H1 (cell line): Measurements from ENCODE around the gene RPS6KA2. TPM values are rescaled to one million over a fixed set of nuclear protein-coding genes. Genes with fewer than 3 reads are reported as not detected.

Experiments
- CTCF ChIA-PET: fragments of 300-600 bp; sonication (Branson Sonifier 250); formaldehyde crosslinking; loops from one replicate; lab custom pipeline; 2021; ENCODE audit not compliant: partially characterized antibody; lab: Charles Lee
- POLR2A ChIA-PET: fragments of 300-600 bp; sonication (Branson Sonifier 250); formaldehyde crosslinking; loops from one replicate; lab custom pipeline; 2021; ENCODE audit warnings: inconsistent platforms; ENCODE audit not compliant: partially characterized antibody; lab: Charles Lee
- DNase-seq, 2 experiments: peaks; one replicate each; pipeline versions ENCODE4 v3.0.0 to v3.0.0-alpha.2; 2010 to 2022; ENCODE audit warnings: low spot score in 2 of 2, low read depth in 1 of 2, mixed read lengths in 1 of 2
- FAIRE-seq: peaks from 2 replicates; lab custom pipeline; 2011; peaks lifted over from hg19 to GRCh38; lab: Jason Lieb, UNC
- H2AFZ ChIP-seq: 2 replicates; pipeline ENCODE4 v1.8.1; 2012; ENCODE audit warnings: low read length, inconsistent platforms
- H2AK5ac ChIP-seq: 2 replicates; pipeline ENCODE4 v1.6.1; 2013; ENCODE audit warnings: low read depth, low read length
- H2BK120ac ChIP-seq: replicated peaks from 2 replicates; pipeline ENCODE3; 2013; ENCODE audit warnings: low read depth, low read length, inconsistent platforms
- H2BK12ac ChIP-seq: 2 replicates; pipeline ENCODE4 v1.6.1; 2013; ENCODE audit warnings: low read depth, low read length
- H2BK15ac ChIP-seq: 2 replicates; pipeline ENCODE4 v1.6.1; 2013; ENCODE audit warnings: low read length
- H2BK20ac ChIP-seq: 2 replicates; pipeline ENCODE4 v1.6.1; 2013; ENCODE audit warnings: low read length
- H2BK5ac ChIP-seq: 2 replicates; pipeline ENCODE4 v1.6.1; 2013; ENCODE audit warnings: low read depth, low read length
- H3K14ac ChIP-seq: 2 replicates; pipeline ENCODE4 v1.6.1; 2013; ENCODE audit warnings: inconsistent platforms; ENCODE audit not compliant: insufficient read length
- H3K18ac ChIP-seq: 2 replicates; pipeline ENCODE4 v1.6.1; 2013; ENCODE audit warnings: low read length; ENCODE audit errors: extremely low read depth
- H3K23ac ChIP-seq: 2 replicates; pipeline ENCODE4 v1.6.1; 2013; ENCODE audit warnings: inconsistent platforms; ENCODE audit not compliant: insufficient read length
- H3K23me2 ChIP-seq: 2 replicates; pipeline ENCODE4 v1.6.1; 2013; ENCODE audit warnings: low read depth, low read length
- H3K27ac ChIP-seq: 2 replicates; pipeline ENCODE4 v1.6.1; 2011; ENCODE audit warnings: low read depth, low read length, inconsistent platforms
- H3K27me3 ChIP-seq, 4 experiments: replicated peaks in 1 of 4; 1 replicate in 1 of 4; 2 replicates in 3 of 4; pipeline versions ENCODE4 v1.6.1 to v1.8.1; 2011 to 2013; ENCODE audit warnings: low read length in 3 of 4, mild to moderate bottlenecking in 3 of 4, inconsistent platforms in 2 of 4, mixed read lengths in 2 of 4, moderate library complexity in 1 of 4; ENCODE audit not compliant: control insufficient read depth in 3 of 4, insufficient read depth in 3 of 4; ENCODE audit errors: extremely low read depth in 1 of 4
- H3K36me3 ChIP-seq, 4 experiments: 2 replicates each; pipeline versions ENCODE4 v1.6.1 to v1.8.1; 2011 to 2013; ENCODE audit warnings: mild to moderate bottlenecking in 4 of 4, low read length in 3 of 4, moderate library complexity in 2 of 4, control low read depth in 1 of 4, inconsistent platforms in 1 of 4; ENCODE audit not compliant: insufficient read depth in 4 of 4, control insufficient read depth in 2 of 4
- H3K4ac ChIP-seq: replicated peaks from 2 replicates; pipeline ENCODE3; 2013; ENCODE audit warnings: low read length, low read depth, mixed read lengths, inconsistent platforms; ENCODE audit not compliant: insufficient read length
- H3K4me1 ChIP-seq, 4 experiments: replicated peaks in 1 of 4; 1 replicate in 1 of 4; 2 replicates in 3 of 4; pipeline versions ENCODE4 v1.6.1 to v1.8.1; 2011 to 2013; ENCODE audit warnings: low read length in 3 of 4, inconsistent platforms in 2 of 4, mixed read lengths in 1 of 4; ENCODE audit not compliant: insufficient read depth in 4 of 4, control insufficient read depth in 3 of 4
- H3K4me2 ChIP-seq, 2 experiments: 2 replicates each; pipeline versions ENCODE4 v1.6.1 to v1.8.1; 2011 to 2013; ENCODE audit warnings: low read depth in 2 of 2, low read length in 2 of 2, control low read depth in 1 of 2, inconsistent platforms in 1 of 2, mild to moderate bottlenecking in 1 of 2; ENCODE audit not compliant: insufficient read depth in 1 of 2
- H3K4me3 ChIP-seq, 4 experiments: fragments of 200-600, 300-600 bp in 1 of 4; sonication (generic), shearing (Covaris generic), sonication (Bioruptor Twin) in 1 of 4; 2 replicates each; pipeline versions ENCODE4 v1.5.1 to v1.8.1; 2011 to 2016; ENCODE audit warnings: low read length in 4 of 4, low read depth in 3 of 4, control low read depth in 2 of 4, inconsistent platforms in 2 of 4, mild to moderate bottlenecking in 2 of 4, mixed read lengths in 1 of 4, moderate library complexity in 1 of 4; ENCODE audit not compliant: insufficient read depth in 2 of 4; ENCODE audit errors: extremely low read depth in 1 of 4
- H3K56ac ChIP-seq: replicated peaks from 2 replicates; pipeline ENCODE3; 2013; ENCODE audit warnings: low read depth, mild to moderate bottlenecking, mixed read lengths, low read length, inconsistent platforms; ENCODE audit not compliant: insufficient read length
- H3K79me1 ChIP-seq: 2 replicates; pipeline ENCODE4 v1.6.1; 2013; ENCODE audit warnings: low read depth, low read length, control low read depth
- H3K79me2 ChIP-seq, 2 experiments: 2 replicates each; pipeline versions ENCODE4 v1.6.1 to v1.8.1; 2012 to 2013; ENCODE audit warnings: low read length in 2 of 2, mild to moderate bottlenecking in 2 of 2, inconsistent platforms in 1 of 2; ENCODE audit not compliant: insufficient read depth in 2 of 2, control insufficient read depth in 1 of 2
- H3K9ac ChIP-seq, 4 experiments: replicated peaks in 1 of 4; 1 replicate in 1 of 4; 2 replicates in 3 of 4; pipeline versions ENCODE4 v1.6.1 to v1.8.1; 2011 to 2013; ENCODE audit warnings: low read depth in 3 of 4, low read length in 3 of 4, control low read depth in 2 of 4, mild to moderate bottlenecking in 2 of 4, moderate library complexity in 2 of 4, inconsistent platforms in 1 of 4; ENCODE audit errors: extremely low read depth in 1 of 4
- H3K9me3 ChIP-seq, 2 experiments: 2 replicates each; pipeline versions ENCODE4 v1.6.1 to v1.8.1; 2012 to 2013; ENCODE audit warnings: mild to moderate bottlenecking in 2 of 2, moderate library complexity in 2 of 2, control low read depth in 1 of 2, inconsistent platforms in 1 of 2, low read depth in 1 of 2, low read length in 1 of 2, mixed read lengths in 1 of 2; ENCODE audit not compliant: insufficient read depth in 2 of 2
- H4K20me1 ChIP-seq, 2 experiments: replicated peaks in 1 of 2; 2 replicates each; pipeline versions ENCODE3 to v1.8.1; 2011 to 2013; ENCODE audit warnings: inconsistent platforms in 2 of 2, low read length in 2 of 2, mild to moderate bottlenecking in 1 of 2; ENCODE audit not compliant: insufficient read depth in 2 of 2, control insufficient read depth in 1 of 2
- H4K5ac ChIP-seq: 2 replicates; pipeline ENCODE4 v1.6.1; 2013; ENCODE audit warnings: low read length, low read depth, mixed read lengths, inconsistent platforms; ENCODE audit not compliant: insufficient read length
- H4K8ac ChIP-seq: 2 replicates; pipeline ENCODE4 v1.8.0; 2013; ENCODE audit warnings: mild to moderate bottlenecking, moderate library complexity, low read length, inconsistent platforms; ENCODE audit not compliant: insufficient read depth; ENCODE audit errors: extremely low read depth
- H4K91ac ChIP-seq: replicated peaks from 2 replicates; pipeline ENCODE3; 2013; ENCODE audit warnings: low read length, mixed read lengths, inconsistent platforms; ENCODE audit not compliant: insufficient read length
- ASH2L ChIP-seq: fragments of 200-600, 300-600 bp; sonication (generic); IDR thresholded peaks from one replicate; pipeline ENCODE4 v1.7.1; 2017; ENCODE audit warnings: low read length
- JUND ChIP-seq: IDR thresholded peaks from 2 replicates; pipeline ENCODE4 v1.6.1; 2011; ENCODE audit warnings: mild to moderate bottlenecking, improper control_type of control experiment, low read length
- WGBS, 2 experiments: shearing (Covaris generic) in 1 of 2; methylation state at CpG; one replicate each; pipeline versions ENCODE4 v1.1.6 to v1.1.7; 2013 to 2015; ENCODE audit warnings: low lambda C conversion rate in 2 of 2, mixed read lengths in 2 of 2, inconsistent platforms in 1 of 2, low coverage in 1 of 2, missing lambda C conversion rate in 1 of 2; ENCODE audit not compliant: insufficient replicate concordance in 2 of 2, insufficient coverage in 1 of 2, insufficient read length in 1 of 2; ENCODE audit errors: extremely low coverage in 1 of 2, missing lambda C conversion rate in 1 of 2; 5-methylcytosine and 5-hydroxymethylcytosine counted together
- polyA plus RNA-seq, 7 experiments: library from polyadenylated mRNA; depleted of rRNA in 3 of 7; stranded (reverse) in 5 of 7; unstranded in 2 of 7; fragments of >200 nt in 5 of 7; fragments of 200-250 nt in 2 of 7; gene quantifications; 1 replicate in 5 of 7; 2 replicates in 1 of 7; 4 replicates in 1 of 7; pipeline versions ENCODE4 v1.2.1 to v1.2.3, GENCODE V29; 2011 to 2013; ENCODE audit warnings: missing spikeins in 2 of 7, mixed read lengths in 2 of 7
- total RNA-seq: library from RNA; stranded (reverse); fragmentation: NEBNext Ultra II Directional; extraction: Animal tissue kit (Norgen Biotek cat#: 25700); gene quantifications from 2 replicates; pipeline ENCODE4 v1.2.1, GENCODE V29; 2021

The RPS6KA2 gene
- total and polyA plus RNA-seq, 2 of the 8 experiments (the other 6 are each of a cell fraction or from before 2014, with no cell fraction given), result 8.8 to 25.7 TPM

GRCh38 chr6:166360243-166361076 is 266.6 kb downstream of the RPS6KA2 start:
- TF ChIP-seq ASH2L (no peak), JUND (0 out of 2 replicates have a peak, but pooled peaks have one; percentile 16)
- H3K4me2 ChIP-seq, result no peak overlapping the region
- 0 out of 2 replicates have a peak overlapping the region, but pooled peaks have one; percentile 5 for H2BK12ac ChIP-seq

More at GRCh38 chr6:166360243-166361076, 266.6 kb downstream of the RPS6KA2 start:
- no peak overlapping the region for H4K5ac ChIP-seq
- no peak overlapping the region for H3K27ac ChIP-seq
- WGBS, 2 experiments, result 88% methylated on average over 8 of the region's 8 CpGs; no CpG with 5 or more reads in 1 of the 2 experiments
- no peaks in the 10 kb centered on the region for H3K79me2 ChIP-seq
- no peak overlapping the region for H3K14ac ChIP-seq
- no peak overlapping the region for H3K4ac ChIP-seq
- H3K9ac ChIP-seq, result no peak overlapping the region
- H4K8ac ChIP-seq, result no peak overlapping the region
- CTCF ChIA-PET, result interaction anchor here (1.6 kb wide), 1 partner anchor 21 kb away, joined by 5 read pairs; no protein-coding TSS in a partner anchor
- H3K9me3 ChIP-seq, result no peaks in the 10 kb centered on the region; a peak in 1 of 4 replicates
- H4K91ac ChIP-seq, result no peak overlapping the region
- H3K18ac ChIP-seq, result peak overlapping the region; percentile 26
- no peaks in the 10 kb centered on the region for H3K79me1 ChIP-seq
- H3K27me3 ChIP-seq, result no peaks in the 10 kb centered on the region
- no peak overlapping the region for H3K4me3 ChIP-seq
- no peak overlapping the region for H2AFZ ChIP-seq
- H3K4me1 ChIP-seq, result peaks cover 0 to 10% (median 6%) of the 10 kb centered on the region in 4 experiments; a peak in 5 of 7 replicates
- H2BK15ac ChIP-seq, result 0 out of 2 replicates have a peak overlapping the region, but pooled peaks have one; percentile 2
- H4K20me1 ChIP-seq, result no peaks in the 10 kb centered on the region
- no peak overlapping the region for H2BK120ac ChIP-seq
- DNase-seq, result no peak
- no peaks in the 10 kb centered on the region for H3K23me2 ChIP-seq
- no peak overlapping the region for H3K56ac ChIP-seq
- H3K36me3 ChIP-seq, result no peaks in the 10 kb centered on the region
- peak overlapping the region; percentile 66; the same call in 1 of the 2 replicates for H2BK20ac ChIP-seq
- H2BK5ac ChIP-seq, result 0 out of 2 replicates have a peak overlapping the region, but pooled peaks have one; percentile 26
- POLR2A ChIA-PET, result interaction anchor here (0.7 to 1.2 kb wide), 4 partner anchors 17 to 28 kb away, joined by 3 to 4 read pairs (median 4); no protein-coding TSS in a partner anchor
- H3K23ac ChIP-seq, result no peak overlapping the region
- FAIRE-seq, result peak; percentile 7
- H2AK5ac ChIP-seq, result peak overlapping the region; percentile 60; the same call in 1 of the 2 replicates
